Activated gamma-delta T cell treated with Interleukin-2 at 50 U/mL for 16 hours (primary cell): ENCODE results near the gene CCDC102A.
"Not testable (repeated sequence)": the region's sequence is repeated elsewhere in the genome, so short reads cannot be mapped to it uniquely, and the experiment has no call there.

Source experiments
- DNase-seq: peaks from one replicate; pipeline ENCODE4 v3.0.0-alpha.2; 2020

CCDC102A gene

DNA sequence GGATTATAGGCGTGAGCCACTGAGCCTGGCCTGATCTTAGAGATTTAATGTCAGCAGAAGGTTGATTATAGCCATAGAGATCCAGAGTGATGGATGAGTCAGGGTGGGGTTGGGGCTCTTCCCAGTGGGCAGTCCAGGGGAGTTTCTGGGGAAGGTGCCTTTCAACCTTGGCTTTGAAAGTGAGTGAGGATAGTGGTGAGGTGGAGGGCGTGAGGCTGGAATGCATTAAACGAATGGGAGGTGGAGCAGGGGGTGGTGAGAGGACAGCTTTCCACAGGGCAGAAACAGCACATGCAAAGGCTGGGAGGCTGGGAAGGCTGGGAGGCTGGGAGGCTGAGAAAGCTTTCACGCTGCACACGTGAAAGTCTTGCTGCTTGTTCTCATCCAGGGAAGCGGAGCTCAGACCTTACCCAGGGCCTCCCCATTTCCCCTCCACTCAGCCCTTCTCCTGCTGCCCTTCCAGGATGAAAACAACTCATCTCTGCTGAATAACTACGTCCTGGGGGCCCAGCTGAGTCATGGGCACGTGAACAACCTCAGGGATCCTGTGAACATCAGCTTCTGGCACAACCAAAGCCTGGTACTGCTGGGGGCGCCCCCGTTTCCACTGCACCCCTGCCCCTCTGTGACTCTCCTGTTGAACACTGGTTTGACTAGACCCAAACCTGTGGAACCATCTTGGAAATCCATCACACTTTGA lies 28.4 kb upstream of the CCDC102A start:
- DNase-seq = no peak

DNA sequence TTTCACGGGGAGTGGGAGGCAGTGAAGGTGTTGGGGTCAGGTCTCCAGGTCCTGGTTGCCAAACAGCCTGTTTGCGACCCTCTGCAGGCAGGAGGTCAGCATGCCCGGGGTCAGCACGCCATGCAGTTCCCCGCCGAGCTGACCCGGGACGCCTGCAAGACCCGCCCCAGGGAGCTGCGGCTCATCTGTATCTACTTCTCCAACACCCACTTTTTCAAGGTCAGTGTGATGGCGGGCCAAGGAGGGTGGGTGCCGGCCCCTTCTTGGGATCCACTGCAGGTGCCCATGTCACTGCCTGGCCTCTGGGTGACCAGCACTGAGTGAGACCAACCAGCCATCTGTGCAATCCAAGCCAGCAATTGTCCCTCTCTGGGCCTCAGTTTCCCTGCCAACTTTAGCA lies 27.4 kb upstream of the CCDC102A start:
- DNase-seq = no peak

DNA sequence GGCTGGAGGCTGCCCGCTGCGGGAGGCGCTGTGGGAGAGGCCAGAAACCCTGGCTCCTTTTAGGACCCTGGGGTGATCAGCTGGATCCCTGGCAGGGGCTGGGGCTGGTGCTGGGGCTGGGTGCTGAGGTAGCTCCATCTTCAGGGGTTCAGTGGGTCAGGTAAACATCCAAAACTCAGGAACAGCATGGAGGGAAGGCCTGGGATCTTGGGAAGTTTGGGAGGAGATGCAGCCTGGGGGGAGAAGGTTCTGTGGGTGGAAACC lies 27.0 kb upstream of the CCDC102A start:
- no peak for DNase-seq

DNA sequence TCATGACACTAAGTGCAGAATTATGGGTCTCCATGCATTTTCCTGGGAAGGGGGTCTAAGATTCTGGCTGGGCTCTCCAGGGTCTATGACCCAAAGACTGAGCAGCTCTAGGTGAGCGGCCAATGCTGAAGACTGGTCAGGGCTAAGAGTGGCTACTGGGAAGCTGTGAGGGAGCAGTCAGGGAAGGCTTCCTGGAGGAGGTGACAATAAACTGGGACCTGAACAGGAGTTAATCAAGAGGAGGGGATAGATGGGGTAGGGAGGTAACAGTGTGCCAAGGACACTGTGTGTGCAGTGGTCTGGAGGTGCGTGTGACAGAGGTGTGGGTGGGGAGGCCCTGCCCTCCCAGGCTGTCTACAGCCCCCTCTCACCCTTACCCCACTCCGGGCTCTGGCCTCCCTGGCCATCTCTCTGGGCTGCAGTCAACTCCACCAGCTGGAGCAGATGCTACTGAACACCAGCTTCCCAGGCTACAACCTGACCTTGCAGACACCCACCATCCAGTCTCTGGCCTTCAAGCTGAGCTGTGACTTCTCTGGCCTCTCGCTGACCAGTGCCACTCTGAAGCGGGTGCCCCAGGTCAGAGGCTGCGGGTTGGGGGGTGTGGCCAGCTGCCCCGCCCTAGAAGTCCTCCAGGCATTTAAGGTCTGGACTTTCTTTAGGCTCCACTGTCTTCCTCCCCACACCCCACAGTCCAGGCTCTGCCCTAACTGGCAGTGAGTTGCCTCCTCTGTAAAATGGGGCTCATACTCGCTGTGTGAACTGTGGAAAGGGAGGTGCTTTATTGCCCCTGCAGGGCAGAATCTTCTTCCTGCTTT lies 26.5 kb upstream of the CCDC102A start:
- no peak for DNase-seq

DNA sequence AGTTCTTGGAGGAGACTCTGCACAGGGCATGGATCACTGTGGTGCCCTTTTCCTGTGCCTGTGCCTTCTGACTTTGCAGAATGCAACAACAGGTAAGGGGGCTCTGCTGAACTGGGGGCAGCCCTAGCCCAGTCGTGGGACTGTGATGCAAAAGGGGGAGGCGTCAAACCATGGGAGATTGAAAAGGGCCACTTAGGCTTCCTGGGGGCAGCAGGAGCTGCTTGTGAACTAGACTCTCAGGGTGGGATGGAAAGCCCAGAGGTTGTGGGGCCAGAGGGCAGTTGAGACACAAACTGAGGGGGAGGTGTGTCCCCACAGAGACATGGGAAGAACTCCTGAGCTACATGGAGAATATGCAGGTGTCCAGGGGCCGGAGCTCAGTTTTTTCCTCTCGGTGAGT lies 25.7 kb upstream of the CCDC102A start:
- no peak for DNase-seq

DNA sequence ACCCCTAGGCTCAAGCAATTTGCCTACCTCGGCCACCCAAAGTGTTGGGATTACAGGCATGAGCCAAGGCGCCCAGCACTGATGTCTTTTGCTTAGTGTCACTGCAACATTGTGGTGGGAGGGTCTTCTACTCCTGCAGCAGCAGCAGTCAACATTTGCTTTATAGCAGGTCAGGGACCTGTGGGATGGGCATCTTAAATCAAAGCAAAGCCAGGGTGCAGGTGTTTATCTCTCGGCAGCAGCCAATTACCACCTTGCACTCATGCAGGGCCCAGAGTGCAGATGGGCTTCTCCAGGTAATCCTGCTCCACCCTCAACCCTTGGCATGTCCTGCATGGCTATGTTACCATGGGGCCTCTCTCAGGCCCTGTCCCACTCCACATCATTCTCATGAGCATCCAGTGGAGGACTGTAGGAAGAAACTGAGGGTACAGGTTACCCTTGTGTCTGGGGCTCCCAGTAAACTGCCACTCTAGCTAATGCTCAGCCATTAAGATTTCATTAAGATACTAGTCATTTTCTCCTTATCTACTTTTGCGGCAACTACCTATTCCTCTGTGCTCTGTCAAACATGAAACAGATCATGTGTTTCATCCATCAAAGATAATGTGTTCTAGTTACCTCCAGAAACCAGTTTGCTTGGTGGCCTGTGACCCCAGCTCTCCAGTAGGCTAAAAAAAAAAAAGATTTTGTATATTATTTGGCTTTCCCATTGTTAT lies 22.9 kb upstream of the CCDC102A start:
- DNase-seq = no peak

DNA sequence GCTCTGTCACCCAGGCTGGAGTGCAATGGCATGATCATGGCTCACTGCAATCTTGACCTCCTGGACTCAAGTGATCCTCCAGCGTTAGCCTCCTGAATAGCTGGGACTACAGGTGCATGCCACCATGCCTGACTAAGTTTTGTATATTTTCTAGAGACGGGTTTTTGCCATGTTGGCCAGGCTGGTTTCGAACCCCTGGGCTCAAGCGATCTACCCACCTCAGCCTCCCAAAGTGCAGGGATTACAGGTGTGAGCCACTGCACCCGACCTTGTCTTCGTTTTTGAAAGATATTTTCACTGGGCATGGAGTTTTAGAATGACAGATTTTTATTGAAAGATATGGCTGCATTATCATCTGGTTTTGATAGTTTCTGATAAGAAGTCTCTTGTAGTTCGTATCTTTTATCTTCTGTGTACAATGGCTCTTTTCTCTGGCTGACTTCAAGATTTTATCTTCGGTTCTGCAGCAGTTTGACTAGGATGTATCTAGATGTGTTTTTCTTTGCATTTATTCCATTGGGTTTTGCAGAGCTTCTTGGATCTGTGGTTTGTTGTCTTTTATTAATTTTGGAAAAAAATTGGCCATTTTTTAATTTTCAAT lies 20.7 kb upstream of the CCDC102A start:
- DNase-seq = no peak

DNA sequence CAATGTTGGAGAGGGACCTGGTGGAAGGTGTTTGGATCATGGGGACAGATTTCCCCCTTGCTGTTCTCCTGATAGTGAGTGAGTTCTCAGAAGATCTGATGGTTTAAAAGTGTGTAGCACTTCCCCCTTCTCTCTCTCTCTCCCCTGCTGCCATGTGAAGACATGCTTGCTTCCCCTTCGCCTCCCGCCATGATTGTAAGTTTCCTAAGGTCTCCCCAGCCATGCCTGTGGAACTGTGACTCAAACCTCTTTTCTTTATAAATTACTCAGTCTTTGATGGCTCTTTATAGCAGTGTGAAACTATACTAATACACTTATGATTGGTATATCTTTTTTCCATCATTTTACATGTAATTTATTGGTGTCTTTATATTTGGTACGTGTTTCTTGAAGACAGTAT lies 19.5 kb upstream of the CCDC102A start:
- DNase-seq = no peak

DNA sequence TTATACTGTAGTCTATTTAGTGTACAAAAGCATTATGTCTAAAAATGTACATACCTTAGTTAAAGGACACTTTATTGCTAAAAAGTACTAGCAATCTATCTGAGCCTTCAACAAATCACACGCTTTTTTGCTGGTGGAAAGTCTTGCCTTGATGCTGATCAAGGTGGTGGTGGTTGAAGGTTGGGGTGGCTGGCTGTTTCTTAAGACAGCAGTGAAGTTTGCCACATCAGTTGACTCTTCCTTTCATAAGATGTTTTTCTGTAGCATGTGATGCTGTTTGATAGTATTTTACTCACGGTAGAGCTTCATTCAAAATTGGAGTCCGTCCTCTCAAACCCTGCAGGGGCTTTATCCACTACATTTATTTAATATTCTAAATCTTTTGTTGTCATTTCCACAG lies 14.7 kb upstream of the CCDC102A start:
- DNase-seq = no peak

DNA sequence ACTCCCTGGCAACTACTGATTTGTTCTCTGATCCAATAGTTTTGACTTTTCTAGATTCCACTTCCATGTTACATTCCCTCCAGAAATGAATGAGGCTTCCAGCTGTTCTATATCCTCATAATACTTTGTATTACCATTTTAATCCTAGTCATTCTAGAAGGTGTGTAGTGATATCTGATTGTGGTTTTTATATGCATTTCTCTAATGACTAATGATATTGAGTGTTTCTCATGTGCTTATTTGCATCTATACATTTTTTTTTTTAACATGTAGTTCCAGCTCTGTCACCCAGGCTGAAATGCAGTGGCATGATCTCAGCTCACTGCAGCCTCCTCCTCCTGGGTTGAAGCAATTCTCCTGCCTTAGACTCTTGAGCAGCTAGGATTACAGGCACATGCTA lies 13.4 kb upstream of the CCDC102A start:
- no peak for DNase-seq

DNA sequence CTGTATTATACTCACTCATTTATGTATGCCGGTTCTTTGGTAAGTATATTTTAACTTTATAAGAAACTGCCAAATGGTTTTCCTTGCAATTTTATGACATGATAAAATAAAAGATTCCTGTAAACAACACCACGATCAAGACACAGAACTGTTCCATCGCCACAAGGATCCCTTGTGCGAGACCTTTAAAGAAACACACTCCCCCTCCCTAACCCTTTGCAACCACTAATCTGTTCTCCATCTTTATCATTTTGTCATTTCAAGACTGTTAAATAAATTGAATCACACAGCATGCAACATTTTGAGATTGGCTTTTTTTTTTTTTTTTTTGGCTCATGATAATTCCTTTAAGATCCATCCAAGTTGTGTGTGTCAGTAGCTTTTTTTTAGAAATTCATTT lies 12.0 kb upstream of the CCDC102A start:
- no peak for DNase-seq

DNA sequence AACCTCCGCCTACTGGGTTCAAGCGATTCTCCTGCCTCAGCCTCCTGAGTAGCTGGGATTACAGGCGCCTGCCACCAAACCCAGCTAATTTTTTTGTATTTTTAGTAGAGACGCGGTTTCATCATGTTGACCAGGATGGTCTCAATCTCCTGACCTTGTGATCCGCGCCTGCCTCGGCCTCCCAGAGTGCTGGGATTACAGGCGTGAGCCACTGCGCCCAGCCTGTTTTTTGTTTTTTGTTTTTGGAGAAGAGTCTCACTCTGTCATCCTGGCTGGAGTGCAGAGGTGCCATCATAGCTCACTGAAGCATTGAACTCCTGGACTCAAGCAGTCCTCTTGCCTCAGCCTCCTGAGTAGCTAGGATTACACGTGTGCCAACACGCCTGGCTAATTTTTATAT lies 11.2 kb upstream of the CCDC102A start:
- not testable (repeated sequence) for DNase-seq

DNA sequence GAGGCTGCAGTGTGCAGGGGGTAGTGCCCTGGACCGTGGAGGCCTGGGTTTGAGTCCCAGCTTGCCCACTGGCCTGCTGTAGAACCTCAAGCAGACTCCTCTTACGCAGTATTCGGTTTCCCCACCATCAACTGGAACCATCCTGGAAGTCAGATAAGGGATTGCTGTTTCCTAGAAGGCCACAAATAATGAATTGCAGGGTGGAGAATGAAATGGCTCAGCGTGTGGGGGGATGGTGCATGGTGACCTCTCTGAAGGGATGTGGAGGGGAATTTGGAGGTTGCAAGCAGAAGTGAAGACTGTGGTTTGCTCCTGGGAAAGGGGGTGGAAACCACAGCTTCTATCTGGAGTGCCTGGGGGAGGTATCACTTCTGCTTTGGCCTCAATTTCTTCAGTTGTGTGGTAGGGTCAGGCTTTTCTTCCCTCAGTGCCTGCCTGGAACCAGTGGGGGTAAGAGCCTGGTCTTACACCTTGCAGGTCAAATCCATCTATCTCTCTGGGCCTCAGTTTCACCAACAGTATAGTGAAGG lies 7.8 kb upstream of the CCDC102A start:
- no peak for DNase-seq

DNA sequence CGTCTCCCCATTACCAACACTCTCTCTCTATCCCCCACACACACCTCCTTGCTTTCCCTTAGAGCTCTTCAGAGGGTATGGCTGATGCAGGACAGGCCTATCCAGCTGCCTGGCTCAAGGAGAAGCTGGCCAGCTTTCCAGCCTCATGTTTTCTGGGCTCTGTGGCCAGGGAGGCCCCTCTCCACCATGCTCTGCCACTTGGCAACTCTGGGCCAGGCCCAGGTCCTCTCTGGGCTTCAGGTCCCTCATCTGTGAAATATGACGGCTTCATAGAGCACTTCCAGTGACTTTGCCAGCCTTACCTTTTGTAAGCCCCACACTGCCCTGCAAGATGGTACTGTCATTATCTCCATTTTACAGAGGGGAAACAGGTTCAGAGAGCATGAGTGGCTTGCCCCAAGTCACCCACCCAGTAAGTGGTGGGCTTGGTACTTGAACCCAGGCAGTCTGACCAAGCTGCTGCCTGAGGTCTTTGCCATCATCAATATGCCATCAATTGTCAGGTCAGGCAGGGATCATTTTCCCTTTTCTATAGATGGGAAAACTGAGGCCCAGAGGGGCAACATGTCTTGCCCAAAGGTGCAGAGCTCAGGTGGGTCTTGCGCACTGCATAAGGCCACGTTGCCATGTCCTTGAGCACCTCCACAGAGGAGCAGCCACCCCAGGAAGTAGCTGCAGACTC lies 5.5 kb upstream of the CCDC102A start:
- DNase-seq = no peak

DNA sequence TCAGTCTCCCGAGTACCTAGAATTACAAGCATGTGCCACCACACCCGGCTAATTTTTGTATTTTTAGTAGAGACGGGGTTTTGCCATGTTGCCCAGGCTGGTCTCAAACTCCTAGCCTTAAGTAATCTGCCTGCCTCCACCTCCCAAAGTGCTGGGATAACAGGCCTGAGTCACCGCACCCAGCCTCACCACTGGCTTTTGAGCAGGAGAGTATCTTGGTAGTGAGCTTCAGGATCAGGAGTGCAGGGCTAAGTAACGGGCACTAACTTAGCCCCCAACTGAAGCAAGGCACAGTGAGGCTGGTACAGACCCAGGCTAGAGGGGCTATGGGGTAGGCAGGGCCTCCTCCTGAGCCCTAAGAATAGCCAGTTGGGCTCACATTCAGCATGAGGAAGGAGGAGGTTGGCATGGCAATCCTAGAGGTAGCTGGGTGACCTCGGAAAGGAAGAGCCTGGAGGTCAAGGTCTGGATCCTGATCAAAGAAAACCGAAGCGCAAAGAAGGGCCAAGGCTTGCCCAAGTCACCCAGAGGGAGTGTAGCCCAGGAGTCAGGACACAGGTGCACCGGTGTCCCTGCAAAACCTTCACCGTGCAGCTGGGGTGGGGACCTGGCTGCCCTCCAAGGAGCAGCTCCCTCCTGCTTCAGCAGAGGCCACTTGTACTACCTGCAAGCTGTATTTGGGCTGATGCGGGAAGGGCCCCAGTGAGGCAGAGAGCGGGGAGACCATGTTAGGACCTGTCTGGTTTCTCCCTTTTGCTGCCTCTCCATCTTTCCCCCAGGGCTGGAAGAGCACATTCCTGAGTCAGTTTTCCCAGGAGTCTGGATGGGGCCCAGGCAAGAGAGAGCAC lies 4.8 kb upstream of the CCDC102A start:
- no peak for DNase-seq

DNA sequence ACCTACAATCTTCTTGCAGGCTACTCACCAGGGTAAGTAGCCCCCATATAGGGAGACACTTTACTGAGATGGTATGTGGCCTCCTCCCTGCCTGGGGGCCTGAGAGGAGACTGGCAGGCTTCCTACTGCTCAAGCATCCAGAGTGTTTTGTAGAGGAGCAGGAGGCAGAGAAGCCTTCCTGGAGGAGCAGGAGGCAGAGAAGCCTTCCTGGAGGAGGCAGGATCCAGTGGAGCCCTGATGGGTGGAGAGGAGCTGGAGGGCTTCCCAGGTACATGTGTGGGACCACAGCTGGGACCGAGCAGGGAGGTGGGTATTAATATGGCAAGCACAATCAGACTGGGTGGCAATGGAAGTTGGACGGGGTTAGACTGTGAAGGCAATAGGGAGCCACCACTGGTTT lies 4.0 kb upstream of the CCDC102A start:
- DNase-seq = no peak

DNA sequence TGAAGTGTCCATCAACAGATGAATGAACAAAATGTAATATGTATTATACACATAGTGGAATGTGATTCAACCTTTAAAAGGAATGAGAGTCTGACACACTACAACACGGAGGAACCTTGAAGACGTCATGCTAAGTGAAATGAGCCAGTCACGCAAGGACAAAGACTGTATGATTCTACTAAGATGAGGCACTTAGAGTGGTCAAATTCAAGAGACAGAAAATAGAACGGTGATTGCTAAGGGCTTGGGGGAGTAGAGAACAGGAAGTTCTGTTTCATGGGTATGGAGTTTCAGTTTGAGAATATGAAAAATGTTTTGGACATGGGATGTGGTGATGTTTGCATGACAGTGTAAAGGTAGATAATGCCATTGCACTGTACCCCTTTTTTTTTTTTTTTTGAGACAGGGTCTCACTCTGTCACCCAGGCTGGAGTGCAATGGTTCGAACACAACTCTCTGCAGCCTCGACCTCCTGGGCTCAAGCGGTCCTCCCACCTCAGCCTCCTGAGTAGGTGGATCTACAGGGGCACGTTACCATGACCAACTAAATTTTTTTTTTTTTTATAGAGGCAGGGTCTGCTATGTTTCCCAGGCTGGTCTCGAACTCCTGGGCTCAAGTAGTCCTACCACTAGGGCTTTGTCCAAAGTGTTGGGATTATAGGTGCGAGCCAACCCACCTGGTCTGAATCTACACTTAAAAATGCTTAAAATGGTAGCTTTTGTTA lies 2.9 kb upstream of the CCDC102A start:
- DNase-seq = no peak

DNA sequence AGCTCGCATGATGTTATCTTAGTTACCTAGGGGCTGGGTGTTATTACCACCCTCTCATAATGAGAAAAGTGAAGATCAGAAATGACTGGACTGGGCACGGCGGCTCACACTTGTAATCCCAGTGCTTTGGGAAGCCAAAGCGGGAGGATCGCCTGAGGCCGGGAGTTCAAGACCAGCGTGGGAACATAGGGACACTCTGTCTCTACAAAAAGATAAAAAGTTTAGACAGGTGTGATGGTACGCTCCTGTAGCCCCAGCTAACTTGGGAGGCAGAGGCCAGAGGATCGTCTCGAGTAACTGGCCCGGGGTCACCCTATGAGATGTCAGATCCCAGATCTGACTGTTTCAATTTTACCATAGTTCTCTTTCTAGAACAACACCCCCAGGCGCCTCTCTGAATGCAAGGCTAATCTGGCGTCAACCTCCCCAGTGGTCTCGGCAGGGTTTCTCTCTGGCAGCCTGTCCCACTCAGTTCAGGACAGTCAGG lies 1.9 kb upstream of the CCDC102A start:
- no peak for DNase-seq

DNA sequence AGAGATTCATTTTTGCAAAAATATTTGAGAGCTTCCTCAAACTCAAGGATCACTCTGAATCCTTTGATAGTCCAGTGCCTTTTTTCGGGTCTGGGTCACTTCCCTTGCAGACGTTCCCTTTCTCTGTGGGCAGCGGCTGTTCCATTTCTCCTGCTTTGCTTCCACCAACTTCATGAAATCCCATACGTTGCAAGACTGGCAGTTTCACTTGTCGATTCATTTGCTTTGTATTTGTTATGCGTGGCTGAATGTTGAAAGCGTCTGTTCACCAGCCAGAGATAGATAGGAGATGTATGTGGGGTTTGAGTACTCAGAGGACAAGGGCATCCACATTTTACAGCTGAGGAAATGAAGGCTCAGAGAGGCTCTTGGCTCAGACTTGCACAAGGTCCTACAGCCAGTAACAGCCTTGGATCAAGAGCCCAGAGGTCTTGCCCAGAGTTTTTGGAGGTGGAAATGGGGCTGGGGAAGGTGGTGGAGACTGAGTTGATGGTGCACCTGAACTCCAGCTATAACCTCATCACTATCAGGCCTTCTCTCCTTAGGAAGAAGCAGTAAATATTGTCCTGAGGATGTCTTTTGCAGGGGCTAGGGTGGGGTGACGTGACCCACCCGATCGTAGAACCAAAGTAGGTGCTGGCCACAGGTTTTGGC lies 1.3 kb upstream of the CCDC102A start:
- DNase-seq = no peak

DNA sequence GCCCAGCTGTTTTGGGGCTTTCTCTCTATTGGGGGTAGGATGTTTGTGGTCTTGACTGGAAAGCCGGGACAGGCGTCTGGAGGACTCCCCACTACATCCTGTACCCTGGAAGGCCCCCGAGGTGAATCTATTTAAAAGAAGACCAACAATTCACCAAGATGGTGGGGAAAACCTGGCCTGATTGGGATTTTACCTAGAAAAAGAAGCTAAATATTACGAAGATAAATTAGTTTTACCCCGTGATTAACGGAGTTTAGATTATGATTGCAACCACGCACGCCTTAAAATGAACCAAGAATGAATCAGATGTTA lies 779 bp upstream of the CCDC102A start:
- DNase-seq = no peak
